Large intestine (tissue), 3 donors: ENCODE results near the gene GALNT17. TPM values are rescaled to one million over a fixed set of nuclear protein-coding genes. Genes with fewer than 3 reads are reported as not detected.

Source experiments
- DNase-seq, 2 donors: peaks; one replicate each; pipeline versions ENCODE4 v3.0.0 to v3.0.0-alpha.2; 2013
- H3K27ac ChIP-seq: one replicate; pipeline ENCODE4 v1.5.1; 2013; ENCODE audit warnings: low read length
- H3K27me3 ChIP-seq: 2 replicates; pipeline ENCODE4 v1.6.1; 2013; ENCODE audit warnings: low read length; ENCODE audit not compliant: control insufficient read depth, insufficient read depth
- H3K36me3 ChIP-seq: 2 replicates; pipeline ENCODE4 v1.6.1; 2013; ENCODE audit warnings: low read length; ENCODE audit not compliant: control insufficient read depth, insufficient read depth
- H3K4me1 ChIP-seq: one replicate; pipeline ENCODE4 v1.6.1; 2013; ENCODE audit warnings: low read length; ENCODE audit not compliant: control insufficient read depth, insufficient read depth
- H3K4me3 ChIP-seq: one replicate; pipeline ENCODE4 v1.5.1; 2013; ENCODE audit warnings: low read length
- H3K9me3 ChIP-seq: one replicate; pipeline ENCODE4 v1.6.1; 2013; ENCODE audit warnings: mild to moderate bottlenecking, low read depth, low read length, moderate library complexity; ENCODE audit not compliant: control insufficient read depth
- WGBS: methylation state at CpG from one replicate; pipeline ENCODE4 v1.1.5; 2013; ENCODE audit warnings: low lambda C conversion rate; ENCODE audit not compliant: insufficient coverage; 5-methylcytosine and 5-hydroxymethylcytosine counted together
- polyA plus RNA-seq: library from polyadenylated mRNA; unstranded; fragments of 120-200 nt; gene quantifications from one replicate; pipeline ENCODE4 v1.2.1, GENCODE V29; 2013

GALNT17 gene
- polyA plus RNA-seq, 1 donor, result 2.7 TPM

GRCh38 chr7:71695186-71695585, 563.2 kb downstream of the GALNT17 start:
- no CpG with 5 or more reads among the region's 2 CpGs for WGBS
- DNase-seq, result no peak
- Histone ChIP-seq H3K9me3 (no peaks in the 10 kb centered on the region), H3K4me3 (no peak overlapping the region), H3K36me3 (no peaks in the 10 kb centered on the region), H3K27me3 (no peaks in the 10 kb centered on the region), H3K27ac (no peak overlapping the region), H3K4me1 (no peaks in the 10 kb centered on the region)

DNA sequence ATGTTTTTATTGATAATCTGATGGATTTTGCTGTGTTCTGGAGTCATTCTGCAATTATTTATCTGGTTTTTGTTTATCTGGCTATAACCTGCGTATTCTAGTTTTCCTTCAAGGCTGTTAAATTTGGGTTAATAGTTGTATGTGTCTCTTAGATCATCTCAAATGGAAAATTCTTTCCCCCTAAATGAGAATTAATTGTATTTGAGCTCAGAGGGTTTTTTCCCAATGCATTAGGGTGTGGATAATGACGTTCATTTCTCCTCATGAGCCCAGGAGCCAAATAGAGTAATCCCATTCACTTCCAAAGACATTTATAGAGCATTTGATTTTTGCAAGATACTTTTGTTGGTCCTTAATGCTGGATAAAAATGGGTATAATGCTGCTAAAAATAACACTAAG, 564.6 kb downstream of the GALNT17 start:
- WGBS, result no CpG with 5 or more reads among the region's 2 CpGs
- H3K4me1 ChIP-seq, result no peaks in the 10 kb centered on the region
- no peaks in the 10 kb centered on the region for H3K27me3 ChIP-seq
- DNase-seq, result no peak
- H3K9me3 ChIP-seq, result no peaks in the 10 kb centered on the region
- no peak overlapping the region for H3K27ac ChIP-seq
- no peak overlapping the region for H3K4me3 ChIP-seq
- no peaks in the 10 kb centered on the region for H3K36me3 ChIP-seq

- H3K9me3 ChIP-seq, result no peaks in the 10 kb centered on the region
- H3K36me3 ChIP-seq, result no peaks in the 10 kb centered on the region
- H3K4me1 ChIP-seq, result no peaks in the 10 kb centered on the region
- WGBS, result no CpG with 5 or more reads among the region's 3 CpGs
- no peak for DNase-seq
- no peak overlapping the region for H3K4me3 ChIP-seq
- no peaks in the 10 kb centered on the region for H3K27me3 ChIP-seq
- no peak overlapping the region for H3K27ac ChIP-seq
These were observed 565.5 kb downstream of the GALNT17 start for GRCh38 chr7:71697400-71697799.

- no peaks in the 10 kb centered on the region for H3K9me3 ChIP-seq
- DNase-seq, result no peak
- no peaks in the 10 kb centered on the region for H3K27me3 ChIP-seq
- WGBS, result 81% methylated on average over 2 of the region's 3 CpGs
- H3K27ac ChIP-seq, result no peak overlapping the region
- no peak overlapping the region for H3K4me3 ChIP-seq
- no peaks in the 10 kb centered on the region for H3K36me3 ChIP-seq
- no peaks in the 10 kb centered on the region for H3K4me1 ChIP-seq
These were observed 573.3 kb downstream of the GALNT17 start for GRCh38 chr7:71705217-71705616.

DNA sequence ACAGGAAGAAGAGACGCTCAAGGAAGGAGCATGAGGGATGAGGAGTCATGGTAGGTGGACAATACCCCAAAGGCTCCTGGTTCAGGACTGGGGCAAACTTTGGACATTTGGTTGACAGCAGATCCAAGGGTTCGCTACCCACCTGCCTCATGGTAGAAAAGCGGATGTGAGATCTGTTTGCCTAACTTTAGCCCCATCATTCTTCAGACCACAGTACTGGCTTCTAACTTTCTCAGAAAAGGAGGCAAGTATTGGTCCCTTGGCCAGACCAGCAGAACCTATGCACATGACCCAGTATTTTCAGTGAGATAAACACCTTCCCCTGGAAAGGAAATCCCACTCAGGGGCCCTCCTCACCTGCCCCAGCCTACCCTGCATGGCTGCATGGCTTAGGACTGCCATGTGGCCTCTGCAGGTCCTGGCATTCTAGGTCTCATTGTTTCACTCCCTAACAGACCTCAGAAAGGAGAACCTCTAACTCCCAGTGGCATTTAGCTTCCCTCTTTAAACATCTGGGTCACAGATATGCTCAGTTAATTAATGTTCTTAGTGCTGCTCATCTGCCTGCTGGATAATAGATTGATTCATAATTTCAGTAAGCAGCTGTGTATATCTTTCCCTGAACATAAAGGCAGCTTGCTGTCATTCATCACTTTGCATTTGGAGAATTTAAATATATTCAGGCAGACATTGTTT, 574.1 kb downstream of the GALNT17 start:
- H3K4me3 ChIP-seq, result no peak overlapping the region
- no peaks in the 10 kb centered on the region for H3K27me3 ChIP-seq
- WGBS, result no CpG with 5 or more reads among the region's 3 CpGs
- no peaks in the 10 kb centered on the region for H3K36me3 ChIP-seq
- no peak overlapping the region for H3K27ac ChIP-seq
- H3K4me1 ChIP-seq, result no peaks in the 10 kb centered on the region
- H3K9me3 ChIP-seq, result no peaks in the 10 kb centered on the region
- DNase-seq, result no peak

GRCh38 chr7:71706597-71706975, 574.6 kb downstream of the GALNT17 start:
- H3K27ac ChIP-seq, result no peak overlapping the region
- no peaks in the 10 kb centered on the region for H3K27me3 ChIP-seq
- H3K4me1 ChIP-seq, result no peaks in the 10 kb centered on the region
- no peaks in the 10 kb centered on the region for H3K9me3 ChIP-seq
- H3K36me3 ChIP-seq, result no peaks in the 10 kb centered on the region
- no peak overlapping the region for H3K4me3 ChIP-seq
- no CpG with 5 or more reads among the region's 2 CpGs for WGBS
- DNase-seq, result no peak

DNA sequence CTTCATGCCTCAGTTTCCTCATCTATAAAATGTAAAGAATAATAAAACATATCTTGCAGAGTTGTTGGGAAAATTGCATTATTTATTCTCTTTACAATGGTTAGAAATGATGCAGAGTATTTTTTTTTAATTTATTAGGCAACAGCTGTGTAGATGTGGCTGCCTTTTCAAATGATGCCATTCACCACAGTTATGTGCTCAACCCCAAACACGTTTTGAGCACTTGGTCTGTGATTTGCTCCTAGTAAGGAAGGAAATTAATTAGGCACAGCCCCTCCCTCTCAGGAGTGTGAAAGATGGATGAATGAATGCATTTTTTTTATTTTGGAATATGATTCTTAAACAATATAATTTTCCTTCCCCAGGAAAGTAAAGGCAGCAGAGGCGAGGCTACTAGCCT, 575.1 kb downstream of the GALNT17 start:
- no peak overlapping the region for H3K4me3 ChIP-seq
- no peaks in the 10 kb centered on the region for H3K27me3 ChIP-seq
- no peaks in the 10 kb centered on the region for H3K36me3 ChIP-seq
- 100% methylated on average over 1 of the region's 2 CpGs for WGBS
- H3K9me3 ChIP-seq, result no peaks in the 10 kb centered on the region
- DNase-seq, result no peak
- no peaks in the 10 kb centered on the region for H3K4me1 ChIP-seq
- no peak overlapping the region for H3K27ac ChIP-seq

DNA sequence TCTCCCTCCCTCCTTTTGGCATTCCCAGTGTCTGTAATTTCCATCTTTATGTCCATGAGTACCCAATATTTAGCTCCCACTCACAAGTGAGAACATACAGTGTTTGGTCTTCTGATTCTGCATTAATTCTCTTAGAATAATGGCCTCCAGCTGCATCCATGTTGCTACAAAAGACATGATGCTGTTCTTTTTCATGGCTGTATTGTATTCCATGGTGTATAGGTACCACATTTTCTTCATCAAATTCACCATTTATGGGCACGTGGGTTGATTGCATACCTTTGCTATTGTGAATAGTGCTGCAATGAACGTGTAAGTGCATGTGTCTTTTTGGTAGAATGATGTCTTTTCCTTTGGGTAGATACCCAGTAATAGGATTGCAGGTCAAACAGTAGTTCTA, 576.8 kb downstream of the GALNT17 start:
- DNase-seq, result no peak
- no peaks in the 10 kb centered on the region for H3K9me3 ChIP-seq
- H3K36me3 ChIP-seq, result no peaks in the 10 kb centered on the region
- H3K27ac ChIP-seq, result no peak overlapping the region
- no peaks in the 10 kb centered on the region for H3K27me3 ChIP-seq
- H3K4me3 ChIP-seq, result no peak overlapping the region
- WGBS, result 80% methylated on average over 1 of the region's 2 CpGs
- no peaks in the 10 kb centered on the region for H3K4me1 ChIP-seq

GRCh38 chr7:71710442-71710841, 578.5 kb downstream of the GALNT17 start:
- H3K36me3 ChIP-seq, result no peaks in the 10 kb centered on the region
- no peaks in the 10 kb centered on the region for H3K27me3 ChIP-seq
- no peaks in the 10 kb centered on the region for H3K9me3 ChIP-seq
- H3K27ac ChIP-seq, result no peak overlapping the region
- no CpG with 5 or more reads among the region's 5 CpGs for WGBS
- no peak overlapping the region for H3K4me3 ChIP-seq
- H3K4me1 ChIP-seq, result no peaks in the 10 kb centered on the region
- DNase-seq, result no peak

DNA sequence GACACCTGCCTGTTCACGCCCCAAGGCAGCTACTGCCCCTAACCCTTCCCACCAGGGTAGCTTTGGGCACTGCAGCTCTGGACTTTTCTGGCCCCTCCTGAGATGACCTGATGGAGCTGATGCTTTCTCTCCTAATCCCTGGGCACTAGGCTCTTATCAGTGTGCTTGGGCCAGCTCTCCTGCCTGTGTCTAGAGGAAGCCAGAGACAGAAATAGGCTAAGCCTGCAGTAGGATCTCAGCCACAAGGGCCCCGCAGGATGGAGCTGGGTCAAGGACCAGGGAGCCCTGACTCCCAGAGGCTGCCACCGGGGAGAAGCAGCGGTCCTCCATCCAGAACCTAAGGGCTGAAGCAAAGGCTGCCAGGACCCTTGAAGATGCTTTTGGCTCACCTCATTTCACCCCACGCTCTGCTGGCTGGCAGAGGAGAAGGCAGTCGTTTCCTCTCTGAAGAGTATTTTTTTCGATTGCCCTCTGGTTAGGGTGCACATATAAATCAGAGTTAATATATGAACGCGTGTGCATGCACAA, 580.8 kb downstream of the GALNT17 start:
- no peaks in the 10 kb centered on the region for H3K9me3 ChIP-seq
- H3K27ac ChIP-seq, result no peak overlapping the region
- 100% methylated on average over 2 of the region's 9 CpGs for WGBS
- H3K36me3 ChIP-seq, result no peaks in the 10 kb centered on the region
- no peaks in the 10 kb centered on the region for H3K4me1 ChIP-seq
- H3K27me3 ChIP-seq, result no peaks in the 10 kb centered on the region
- H3K4me3 ChIP-seq, result no peak overlapping the region
- DNase-seq, result no peak

DNA sequence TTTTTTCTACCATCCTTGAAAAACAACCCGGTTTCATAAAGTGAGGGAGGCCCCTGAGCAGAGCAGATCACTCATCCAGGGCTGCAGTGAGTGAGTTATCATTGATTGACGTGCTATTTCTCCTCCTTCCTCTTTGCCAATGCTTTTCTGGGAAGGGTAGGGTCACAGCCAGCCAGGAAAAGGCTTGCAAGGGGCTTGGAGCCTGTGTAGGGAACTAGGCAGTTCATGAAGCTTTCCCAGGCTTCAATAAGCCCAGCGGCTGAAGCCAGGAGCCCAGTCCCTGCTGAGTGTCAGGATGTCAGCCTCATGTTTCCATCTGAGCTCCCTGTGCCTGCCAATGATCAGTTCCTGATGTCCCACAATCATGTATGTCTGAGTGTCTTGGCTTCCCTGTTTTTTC, 584.7 kb downstream of the GALNT17 start:
- Histone ChIP-seq H3K27me3 (no peaks in the 10 kb centered on the region), H3K27ac (no peak overlapping the region), H3K36me3 (no peaks in the 10 kb centered on the region), H3K9me3 (no peaks in the 10 kb centered on the region), H3K4me1 (no peaks in the 10 kb centered on the region), H3K4me3 (no peak overlapping the region)
- no CpG with 5 or more reads among the region's 3 CpGs for WGBS
- no peak for DNase-seq
